ENCODE data around the gene RPL35.

RPL35 gene

GRCh38 chr9:124831642-124832364, 30.0 kb downstream of the RPL35 start:
- Histone ChIP-seq H3K9ac (ENCODE audit: low read depth, low read length) (no peak overlapping the region), H3K9me3 (ENCODE audit: control insufficient read depth, insufficient read depth, low read length) (no peaks in the 10 kb centered on the region), H3K36me3 (ENCODE audit: insufficient read depth, low read length) (no peaks in the 10 kb centered on the region), H3K4me1 (ENCODE audit: insufficient read depth, low read length) (peaks cover 7% of the 10 kb centered on the region)

GRCh38 chr9:124830593-124830992, 31.2 kb downstream of the RPL35 start:
- Histone ChIP-seq H3K4me1 (ENCODE audit: insufficient read depth, low read length) (peaks cover 7% of the 10 kb centered on the region), H3K9me3 (ENCODE audit: control insufficient read depth, insufficient read depth, low read length) (no peaks in the 10 kb centered on the region), H3K9ac (ENCODE audit: low read depth, low read length) (no peak overlapping the region), H3K36me3 (ENCODE audit: insufficient read depth, low read length) (no peaks in the 10 kb centered on the region)

GRCh38 chr9:124829334-124829669, 32.5 kb downstream of the RPL35 start:
- Histone ChIP-seq H3K36me3 (ENCODE audit: insufficient read depth, low read length) (no peaks in the 10 kb centered on the region), H3K9me3 (ENCODE audit: control insufficient read depth, insufficient read depth, low read length) (no peaks in the 10 kb centered on the region), H3K9ac (ENCODE audit: low read depth, low read length) (no peak overlapping the region), H3K4me1 (ENCODE audit: insufficient read depth, low read length) (peaks cover 7% of the 10 kb centered on the region)

- Histone ChIP-seq H3K9me3 (ENCODE audit: control insufficient read depth, insufficient read depth, low read length) (no peaks in the 10 kb centered on the region), H3K4me1 (ENCODE audit: insufficient read depth, low read length) (peaks cover 7% of the 10 kb centered on the region), H3K36me3 (ENCODE audit: insufficient read depth, low read length) (no peaks in the 10 kb centered on the region), H3K9ac (ENCODE audit: low read depth, low read length) (no peak overlapping the region)
Measured at GRCh38 chr9:124828489-124829333, 33.0 kb downstream of the RPL35 start.

GRCh38 chr9:124820698-124821623, 40.8 kb downstream of the RPL35 start:
- Histone ChIP-seq H3K4me1 (ENCODE audit: insufficient read depth, low read length) (peaks cover 6% of the 10 kb centered on the region; the same call in 1 of the 2 replicates), H3K9ac (ENCODE audit: low read depth, low read length) (no peak overlapping the region), H3K9me3 (ENCODE audit: control insufficient read depth, insufficient read depth, low read length) (no peaks in the 10 kb centered on the region), H3K36me3 (ENCODE audit: insufficient read depth, low read length) (no peaks in the 10 kb centered on the region)

- Histone ChIP-seq H3K9me3 (ENCODE audit: control insufficient read depth, insufficient read depth, low read length) (no peaks in the 10 kb centered on the region), H3K9ac (ENCODE audit: low read depth, low read length) (no peak overlapping the region), H3K36me3 (ENCODE audit: insufficient read depth, low read length) (no peaks in the 10 kb centered on the region), H3K4me1 (ENCODE audit: insufficient read depth, low read length) (peaks cover 12% of the 10 kb centered on the region; the same call in 1 of the 2 replicates)
Measured at GRCh38 chr9:124818431-124819281, 43.1 kb downstream of the RPL35 start.

- H3K9ac ChIP-seq (ENCODE audit: low read depth, low read length): no peak overlapping the region
- H3K9me3 ChIP-seq (ENCODE audit: control insufficient read depth, insufficient read depth, low read length): no peaks in the 10 kb centered on the region
- peaks cover 35% of the 10 kb centered on the region; the same call in 1 of the 2 replicates for H3K4me1 ChIP-seq (ENCODE audit: insufficient read depth, low read length)
- no peaks in the 10 kb centered on the region for H3K36me3 ChIP-seq (ENCODE audit: insufficient read depth, low read length)
Measured at GRCh38 chr9:124815601-124816000, 46.2 kb downstream of the RPL35 start.

GRCh38 chr9:124814164-124814535, 47.6 kb downstream of the RPL35 start:
- Histone ChIP-seq H3K4me1 (ENCODE audit: insufficient read depth, low read length) (peaks cover 37% of the 10 kb centered on the region; the same call in 1 of the 2 replicates), H3K9me3 (ENCODE audit: control insufficient read depth, insufficient read depth, low read length) (no peaks in the 10 kb centered on the region), H3K9ac (ENCODE audit: low read depth, low read length) (no peak overlapping the region), H3K36me3 (ENCODE audit: insufficient read depth, low read length) (no peaks in the 10 kb centered on the region)

- Histone ChIP-seq H3K9ac (ENCODE audit: low read depth, low read length) (no peak overlapping the region), H3K36me3 (ENCODE audit: insufficient read depth, low read length) (no peaks in the 10 kb centered on the region), H3K4me1 (ENCODE audit: insufficient read depth, low read length) (peaks cover 35% of the 10 kb centered on the region; the same call in 1 of the 2 replicates)
Measured at GRCh38 chr9:124813501-124814163, 48.1 kb downstream of the RPL35 start.

GRCh38 chr9:124813041-124813440, 48.7 kb downstream of the RPL35 start:
- H3K9ac ChIP-seq (ENCODE audit: low read depth, low read length): no peak overlapping the region
- H3K9me3 ChIP-seq (ENCODE audit: control insufficient read depth, insufficient read depth, low read length): no peaks in the 10 kb centered on the region
- peaks cover 36% of the 10 kb centered on the region; the same call in 1 of the 2 replicates for H3K4me1 ChIP-seq (ENCODE audit: insufficient read depth, low read length)

More at GRCh38 chr9:124813501-124814163, 48.1 kb downstream of the RPL35 start:
- H3K9me3 ChIP-seq (ENCODE audit: control insufficient read depth, insufficient read depth, low read length): no peaks in the 10 kb centered on the region

GRCh38 chr9:124812441-124812876, 49.3 kb downstream of the RPL35 start:
- Histone ChIP-seq H3K9ac (ENCODE audit: low read depth, low read length) (no peak overlapping the region), H3K36me3 (ENCODE audit: insufficient read depth, low read length) (no peaks in the 10 kb centered on the region), H3K9me3 (ENCODE audit: control insufficient read depth, insufficient read depth, low read length) (no peaks in the 10 kb centered on the region), H3K4me1 (ENCODE audit: insufficient read depth, low read length) (peaks cover 36% of the 10 kb centered on the region; the same call in 1 of the 2 replicates)

More at GRCh38 chr9:124813041-124813440, 48.7 kb downstream of the RPL35 start:
- H3K36me3 ChIP-seq (ENCODE audit: insufficient read depth, low read length): no peaks in the 10 kb centered on the region

- Histone ChIP-seq H3K9ac (ENCODE audit: low read depth, low read length) (no peak overlapping the region; the same call in 1 of the 2 replicates), H3K9me3 (ENCODE audit: control insufficient read depth, insufficient read depth, low read length) (no peaks in the 10 kb centered on the region), H3K4me1 (ENCODE audit: insufficient read depth, low read length) (peaks cover 36% of the 10 kb centered on the region; the same call in 1 of the 2 replicates), H3K36me3 (ENCODE audit: insufficient read depth, low read length) (no peaks in the 10 kb centered on the region)
Measured at GRCh38 chr9:124810663-124811355, 50.9 kb downstream of the RPL35 start.

Measured in ES-I3 (cell line).